8988T (cell line): ENCODE measurements around the gene SNTG2.
"Not testable (repeated sequence)": the region's sequence is repeated elsewhere in the genome, so short reads cannot be mapped to it uniquely, and the experiment has no call there.

Experiments used
- DNase-seq: peaks from one replicate; pipeline ENCODE4 v3.0.0; 2011

Gene SNTG2

GRCh38 chr2:1353124-1353523 lies 402.5 kb downstream of the SNTG2 start:
- no peak for DNase-seq

- no peak for DNase-seq
These were observed 402.9 kb downstream of the SNTG2 start for GRCh38 chr2:1353543-1353942.

- no peak for DNase-seq
These were observed 409.5 kb downstream of the SNTG2 start for GRCh38 chr2:1360144-1360543.

GRCh38 chr2:1360557-1361250 lies 410.1 kb downstream of the SNTG2 start:
- no peak for DNase-seq

- no peak for DNase-seq
These were observed 412.7 kb downstream of the SNTG2 start for GRCh38 chr2:1363367-1363766.

- DNase-seq: no peak
These were observed 416.0 kb downstream of the SNTG2 start for GRCh38 chr2:1366546-1367134.

- DNase-seq: no peak
These were observed 417.0 kb downstream of the SNTG2 start for GRCh38 chr2:1367601-1368000.

GRCh38 chr2:1369905-1370304 lies 419.3 kb downstream of the SNTG2 start:
- DNase-seq: no peak

GRCh38 chr2:1370461-1370860 lies 419.8 kb downstream of the SNTG2 start:
- no peak for DNase-seq

GRCh38 chr2:1371082-1371481 lies 420.4 kb downstream of the SNTG2 start:
- DNase-seq: no peak

- DNase-seq: no peak
These were observed 423.2 kb downstream of the SNTG2 start for GRCh38 chr2:1373830-1374229.

- no peak for DNase-seq
These were observed 423.6 kb downstream of the SNTG2 start for GRCh38 chr2:1374287-1374686.

- DNase-seq: no peak
These were observed 425.1 kb downstream of the SNTG2 start for GRCh38 chr2:1375794-1376193.

- no peak for DNase-seq
These were observed 426.8 kb downstream of the SNTG2 start for GRCh38 chr2:1377473-1377872.

GRCh38 chr2:1378456-1379150 lies 428.0 kb downstream of the SNTG2 start:
- DNase-seq: no peak

- DNase-seq: no peak
These were observed 431.0 kb downstream of the SNTG2 start for GRCh38 chr2:1381644-1382043.

- not testable (repeated sequence) for DNase-seq
These were observed 437.5 kb downstream of the SNTG2 start for GRCh38 chr2:1387954-1388725.

GRCh38 chr2:1390118-1390517 lies 439.5 kb downstream of the SNTG2 start:
- not testable (repeated sequence) for DNase-seq

GRCh38 chr2:1393321-1393720 lies 442.7 kb downstream of the SNTG2 start:
- DNase-seq: no peak

- DNase-seq: no peak
These were observed 444.2 kb downstream of the SNTG2 start for GRCh38 chr2:1394709-1395408.

GRCh38 chr2:1397350-1397749 lies 446.7 kb downstream of the SNTG2 start:
- DNase-seq: no peak

- no peak for DNase-seq
These were observed 447.5 kb downstream of the SNTG2 start for GRCh38 chr2:1398191-1398590.
